Activated T-cell treated with anti-CD3 and anti-CD28 coated beads, Interleukin-2, amount 50 U/mL, for 1 hour (primary cell): ENCODE measurements around the gene CHMP3.
A peak's percentile ranks its signal among the peaks of the same experiment; 100 is the strongest.
"Not testable (repeated sequence)": the region's sequence is repeated elsewhere in the genome, so short reads cannot be mapped to it uniquely, and the experiment has no call there.

ENCODE experiments used
- DNase-seq: peaks from one replicate; pipeline ENCODE4 v3.0.0-alpha.2; 2020

The CHMP3 gene

GRCh38 chr2:86562922-86563649 is at the start of gene CHMP3:
TSS of gene CHMP3 (minus strand) at chr2:86563443. CDS start at chr2:86563348, 95 bp downstream.
- DNase-seq = peak; percentile 96

DNA sequence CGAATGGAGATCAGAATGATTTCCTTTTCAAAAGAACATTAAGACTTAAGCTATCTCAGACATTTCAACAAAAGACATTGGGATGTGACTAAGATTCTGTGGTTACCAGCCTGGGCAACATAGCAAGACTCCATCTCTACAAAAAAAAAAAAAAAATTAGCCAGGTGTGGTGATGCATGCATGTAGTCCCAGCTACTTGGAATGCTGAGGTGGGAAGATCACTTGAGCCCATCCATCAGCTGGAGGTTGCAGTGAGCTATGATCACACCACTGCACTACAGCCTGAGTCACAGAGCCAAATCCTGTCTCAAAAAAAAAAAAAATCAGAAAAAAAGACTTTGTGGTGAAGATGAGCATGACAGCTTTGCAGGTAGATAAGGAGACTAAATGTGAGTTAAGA is 47.6 kb upstream of the CHMP3 start:
- no peak for DNase-seq

DNA sequence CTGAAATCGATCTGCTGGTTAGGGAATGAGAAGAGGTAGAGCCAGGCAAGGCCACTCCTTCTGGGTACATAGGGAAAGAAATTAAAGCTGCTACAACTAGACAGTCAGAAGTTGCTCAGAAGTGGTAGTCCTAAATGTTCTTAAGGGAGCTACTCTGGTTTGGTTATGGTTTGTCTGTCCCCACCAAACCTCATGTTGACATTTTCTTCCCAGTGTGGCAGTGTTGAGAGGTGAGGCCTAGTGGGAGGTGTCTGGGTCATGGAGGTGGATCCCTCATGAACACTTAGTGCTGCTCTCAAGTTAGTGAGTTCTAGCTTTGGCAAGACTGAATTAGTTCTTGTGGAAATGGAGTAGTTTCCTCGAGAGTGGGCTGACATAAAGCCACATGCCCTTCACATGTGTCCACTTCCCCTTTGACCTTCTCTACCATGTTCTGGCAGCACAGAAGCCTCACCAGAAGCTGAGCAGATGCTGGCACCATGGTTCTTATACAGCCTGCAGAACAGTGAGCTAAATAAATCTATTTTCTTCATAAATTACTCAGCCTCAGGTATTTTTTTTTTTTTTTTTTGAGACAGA is 45.7 kb upstream of the CHMP3 start:
- DNase-seq = no peak

DNA sequence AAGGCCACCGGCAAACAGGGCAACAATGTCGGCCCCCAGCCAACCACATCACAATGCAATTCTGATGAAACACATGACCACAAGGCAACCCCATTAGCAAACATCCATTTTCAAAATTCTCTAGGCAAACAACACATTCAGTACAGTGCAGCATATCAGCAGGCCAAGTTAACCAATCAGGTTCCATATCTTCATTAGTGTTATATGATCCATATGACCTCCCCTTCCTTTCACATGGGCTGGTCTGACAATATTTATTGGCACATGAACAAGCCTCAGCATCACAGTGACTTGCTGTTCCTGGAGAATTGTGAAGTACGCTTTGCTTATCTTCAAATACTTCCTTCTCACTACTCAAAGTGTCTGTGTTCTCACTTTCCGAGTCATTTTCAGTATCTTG is 40.7 kb upstream of the CHMP3 start:
- no peak for DNase-seq

DNA sequence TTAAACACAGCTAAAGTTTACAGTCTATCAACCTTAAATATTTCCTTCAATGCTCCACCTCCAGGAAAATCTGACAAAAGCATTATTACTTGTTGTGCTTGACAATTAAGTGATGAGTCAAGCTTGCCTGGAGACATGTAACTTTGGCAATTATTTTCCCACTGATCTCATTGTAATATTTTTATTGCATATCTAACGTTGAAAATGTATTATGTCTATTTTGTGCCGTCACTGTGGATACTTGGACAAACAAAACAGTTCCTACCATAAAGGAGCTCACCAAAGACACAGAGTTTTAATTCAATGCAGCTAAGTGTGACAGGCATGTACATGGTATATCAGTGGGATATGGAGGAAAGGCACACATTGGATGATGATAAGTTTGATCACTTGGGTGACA is 35.7 kb upstream of the CHMP3 start:
- DNase-seq = no peak

- no peak for DNase-seq
These were observed 32.9 kb upstream of the CHMP3 start for GRCh38 chr2:86596118-86596517.

GRCh38 chr2:86593266-86593665 is 30.0 kb upstream of the CHMP3 start:
- no peak for DNase-seq

DNA sequence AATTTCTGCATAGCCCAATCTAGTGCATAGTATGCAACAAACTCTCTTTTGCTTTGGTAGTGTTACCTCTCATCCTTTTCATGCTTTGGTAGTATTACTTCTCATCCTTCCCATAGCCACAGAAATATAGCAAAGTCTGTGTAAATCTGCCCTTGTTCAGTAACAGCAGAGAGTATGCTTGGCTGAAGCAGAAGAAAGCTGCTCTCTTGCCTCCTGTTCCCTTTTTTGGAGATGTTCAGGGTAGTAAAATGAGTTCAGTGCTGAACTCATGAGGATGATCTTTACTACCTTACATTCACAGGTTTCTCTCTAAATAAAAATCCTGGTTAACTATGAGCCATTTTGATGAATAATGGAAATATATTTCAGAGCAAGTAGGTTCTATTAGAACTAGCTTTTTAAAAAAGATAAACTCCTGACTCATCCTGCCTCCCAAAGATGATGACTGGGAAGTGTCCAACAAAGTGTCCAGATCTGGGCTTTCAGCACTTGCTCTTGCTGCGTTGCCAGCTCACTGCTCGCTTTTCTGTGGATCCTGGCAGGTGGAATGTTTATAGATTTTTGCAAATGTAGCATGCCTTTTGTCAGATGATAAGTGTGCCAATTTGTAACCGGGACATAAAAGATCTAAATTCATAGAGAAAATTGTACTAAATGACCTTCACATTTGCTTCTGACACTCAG is 29.4 kb upstream of the CHMP3 start:
- DNase-seq = no peak

DNA sequence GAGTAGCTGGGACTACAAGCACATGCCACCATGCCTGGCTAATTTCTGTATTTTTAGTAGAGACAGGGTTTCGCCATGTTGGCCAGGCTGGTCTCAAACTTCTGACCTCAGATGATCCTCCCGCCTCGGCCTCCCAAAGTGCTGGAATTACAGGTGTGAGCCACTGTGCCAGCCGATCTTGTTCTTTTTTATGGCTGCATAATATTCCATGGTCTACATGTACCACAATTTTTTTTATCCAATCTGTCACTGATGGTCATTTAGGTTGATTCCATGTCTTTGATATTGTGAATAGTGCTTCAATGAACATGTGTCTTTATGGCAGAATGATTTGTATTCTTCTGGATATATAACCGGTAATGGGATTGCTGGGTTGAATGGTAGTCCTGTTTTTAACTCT is 26.5 kb upstream of the CHMP3 start:
- DNase-seq = not testable (repeated sequence)

GRCh38 chr2:86584151-86584913 is 21.1 kb upstream of the CHMP3 start:
- no peak for DNase-seq

GRCh38 chr2:86580560-86580959 is 17.3 kb upstream of the CHMP3 start:
- no peak for DNase-seq

GRCh38 chr2:86577817-86578456 is 14.7 kb upstream of the CHMP3 start:
- DNase-seq = no peak

- DNase-seq = no peak
These were observed 6.8 kb upstream of the CHMP3 start for GRCh38 chr2:86570059-86570458.

- no peak for DNase-seq
These were observed 3.6 kb upstream of the CHMP3 start for GRCh38 chr2:86566821-86567190.

DNA sequence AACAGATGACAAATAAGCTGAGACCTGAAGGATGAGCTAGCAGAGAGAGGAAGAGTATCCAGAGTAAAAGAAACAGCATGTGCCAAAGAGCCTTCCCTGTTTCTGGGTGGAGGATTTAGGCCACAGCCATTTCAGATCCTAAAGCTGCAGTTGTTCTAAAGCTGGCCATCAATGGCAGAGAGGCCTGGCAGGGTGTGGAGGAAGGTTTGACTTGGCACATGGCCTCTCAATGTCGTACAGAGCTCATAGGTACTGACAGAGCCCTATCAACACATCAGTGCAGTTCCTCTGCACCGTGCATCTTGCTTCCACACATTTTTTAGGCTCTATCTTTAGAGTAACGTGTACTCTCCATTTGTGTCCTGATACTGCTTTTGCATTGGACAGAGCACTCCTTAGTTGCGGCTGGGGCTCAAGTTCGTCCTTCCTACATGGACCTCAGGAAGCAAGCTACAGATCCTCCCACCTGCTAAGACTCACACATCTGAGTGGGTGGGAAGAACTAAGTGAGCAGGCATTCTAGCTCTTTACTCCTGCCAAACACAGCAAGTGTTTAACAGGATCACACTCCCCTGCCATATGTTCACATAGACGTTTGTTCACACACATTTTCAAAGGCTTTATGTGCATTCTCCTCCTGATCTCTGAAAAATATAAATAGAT is 3.0 kb upstream of the CHMP3 start:
- DNase-seq = no peak

DNA sequence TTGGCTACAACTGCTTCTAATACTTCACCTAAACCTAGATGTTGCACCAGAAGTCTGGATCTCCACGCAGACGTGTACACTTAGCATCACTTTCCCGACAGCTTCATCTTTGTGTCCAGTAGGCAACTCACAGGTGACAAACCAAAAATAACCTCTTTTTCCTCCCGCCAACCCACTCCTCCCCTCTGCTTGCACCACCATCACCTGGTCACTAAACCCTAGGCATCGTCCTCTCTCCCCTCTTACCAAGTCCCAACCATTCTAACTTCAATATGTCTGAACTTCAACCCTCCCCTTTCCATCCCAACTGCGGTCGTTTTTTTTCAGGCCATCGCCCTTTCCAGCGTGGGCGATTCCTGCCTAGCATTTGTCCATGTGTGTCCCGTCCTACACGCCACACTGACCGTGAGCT is 413 bp upstream of the CHMP3 start:
- no peak for DNase-seq

DNA sequence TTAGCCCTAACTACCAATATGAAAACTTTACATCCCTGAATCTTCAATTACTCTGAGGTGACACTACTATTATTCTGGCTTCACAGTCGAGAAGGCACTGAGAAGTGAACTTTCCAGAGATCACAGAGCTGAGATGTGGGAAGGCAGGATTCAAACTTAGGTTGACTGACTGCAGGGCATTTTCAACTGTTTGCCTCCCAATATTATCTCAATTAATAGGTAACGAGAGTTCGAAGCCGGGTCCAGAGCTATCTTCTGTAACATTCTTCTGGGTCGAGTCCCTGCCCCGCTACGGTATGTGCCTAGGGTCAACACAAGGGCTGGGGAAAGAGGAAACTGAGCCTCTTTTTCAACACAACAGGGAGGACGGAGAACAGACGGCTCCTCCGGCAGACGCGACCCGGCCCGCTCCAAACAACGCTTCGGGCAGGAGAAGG is 740 bp downstream of the CHMP3 start:
- DNase-seq = no peak

GRCh38 chr2:86557836-86558235 is 5.4 kb downstream of the CHMP3 start:
- DNase-seq = no peak

GRCh38 chr2:86556508-86556907 is 6.7 kb downstream of the CHMP3 start:
- no peak for DNase-seq

GRCh38 chr2:86552889-86553288 is 10.4 kb downstream of the CHMP3 start:
- peak; percentile 33 for DNase-seq

- DNase-seq = not testable (repeated sequence)
These were observed 13.1 kb downstream of the CHMP3 start for GRCh38 chr2:86549963-86550725.

DNA sequence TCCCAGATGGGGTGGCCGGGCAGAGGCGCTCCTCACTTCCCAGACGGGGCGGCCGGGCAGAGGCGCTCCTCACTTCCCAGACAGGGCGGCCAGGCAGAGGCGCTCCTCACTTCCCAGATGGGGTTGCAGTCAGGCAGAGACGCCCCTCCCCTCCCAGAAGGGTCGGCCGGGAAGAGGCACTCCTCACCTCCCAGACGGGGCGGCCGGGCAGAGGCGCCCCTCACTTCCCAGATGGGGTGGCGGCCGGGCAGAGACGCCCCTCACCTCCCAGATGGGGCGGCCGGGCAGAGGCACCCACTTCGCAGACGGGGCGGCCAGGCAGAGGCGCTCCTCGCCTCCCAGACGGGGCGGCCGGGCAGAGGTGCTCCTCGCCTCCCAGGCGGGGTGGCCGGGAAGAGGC is 13.8 kb downstream of the CHMP3 start:
- DNase-seq = not testable (repeated sequence)
